ENCODE results near the gene TMPRSS11A. TPM values are rescaled to one million over a fixed set of nuclear protein-coding genes. Genes with fewer than 3 reads are reported as not detected.

Gene TMPRSS11A
- not detected in 2 replicates for polyA plus RNA-seq (2011; rRNA removed)
- not detected in 2 replicates for polyA plus RNA-seq (2012; cell fraction: cytosol; rRNA removed)
- not detected in 2 replicates for polyA plus RNA-seq (2012; cell fraction: nucleus; rRNA removed)
- not detected in 3 replicates for polyA plus RNA-seq (2017; fragmentation: RNase III; extraction: RNeasy Plus Mini Kit Qiagen cat#74134 plus additional on column Dnase treatment)
- polyA minus RNA-seq (2011; rRNA and poly(A)+ RNA removed), result not detected in 2 replicates

- no peak for DNase-seq (ENCODE audit: low read depth in 1 of 2, low spot score in 1 of 2)
- TF ChIP-seq HMGXB4 (CRISPR knock-in tag; IDR thresholded peaks at IDR 0.05; ENCODE audit: borderline replicate concordance) (no peak), FOXS1 (CRISPR knock-in tag; IDR thresholded peaks at IDR 0.05) (no peak), EP300 (IDR thresholded peaks at IDR 0.05) (no peak), NR3C1 (IDR thresholded peaks at IDR 0.05) (no peak), ZSCAN20 (CRISPR knock-in tag; IDR thresholded peaks at IDR 0.05) (no peak)
- ATAC-seq, result no peak
- Histone ChIP-seq H3K27ac (no peak within 1 kb of the TSS), H3K4me2 (no peak within 1 kb of the TSS), H3K4me3 (no peak within 1 kb of the TSS), H3K4me1 (no peaks in the 10 kb centered on the region), H3K9me3 (no peaks in the 10 kb centered on the region)
- ChIA-PET CTCF (no interaction called here), POLR2A (no interaction called here)
- 50% methylated on average over 2 of the region's 2 CpGs for WGBS (ENCODE audit: missing lambda C conversion rate)
- FAIRE-seq, result no peak
Observed at GRCh38 chr4:67963356-67963755, at the start of gene TMPRSS11A. Gene TMPRSS11A (minus strand): TSS chr4:67963493. CDS start chr4:67963393, 100 bp downstream.

GRCh38 chr4:68011684-68012083, 48.4 kb upstream of the TMPRSS11A start:
- ChIA-PET CTCF (no interaction called here), POLR2A (no interaction called here)
- no peaks in the 10 kb centered on the region for H3K4me1 ChIP-seq
- no peak overlapping the region for H3K27ac ChIP-seq
- ATAC-seq (no peak), FAIRE-seq (no peak), DNase-seq (ENCODE audit: low read depth in 1 of 2, low spot score in 1 of 2) (no peak)
- TF ChIP-seq KDM1A (IDR thresholded peaks at IDR 0.05; ENCODE audit: low read depth) (no peak), USF2 (IDR thresholded peaks at IDR 0.05) (no peak), HOXB5 (CRISPR knock-in tag; IDR thresholded peaks at IDR 0.05) (no peak), RARB (CRISPR knock-in tag; IDR thresholded peaks at IDR 0.05) (no peak), CEBPB (IDR thresholded peaks at IDR 0.05) (no peak), EHF (CRISPR knock-in tag; IDR thresholded peaks at IDR 0.05) (no peak), ZFP36 (IDR thresholded peaks at IDR 0.05; ENCODE audit: borderline replicate concordance, partially characterized antibody) (no peak)
- H3K9me3 ChIP-seq, result no peaks in the 10 kb centered on the region
- H3K4me2 ChIP-seq, result no peak overlapping the region
- H3K4me3 ChIP-seq, result no peak overlapping the region

- no peak overlapping the region for H3K4me2 ChIP-seq
- no peak for DNase-seq (ENCODE audit: low read depth in 1 of 2, low spot score in 1 of 2)
- H3K4me1 ChIP-seq, result no peaks in the 10 kb centered on the region
- H3K9me3 ChIP-seq, result no peaks in the 10 kb centered on the region
- ATAC-seq, result no peak
- ChIA-PET CTCF (no interaction called here), POLR2A (no interaction called here)
- no peak for TF ChIP-seq TP53 (CRISPR knock-in tag; IDR thresholded peaks at IDR 0.05)
- TF ChIP-seq MAZ (IDR thresholded peaks at IDR 0.05; ENCODE audit: borderline replicate concordance, low read depth, low read length), result no peak
- TF ChIP-seq HOXA7 (CRISPR knock-in tag; IDR thresholded peaks at IDR 0.05), result no peak
- FAIRE-seq, result no peak
- H3K4me3 ChIP-seq, result no peak overlapping the region
- H3K27ac ChIP-seq, result no peak overlapping the region
Observed at GRCh38 chr4:68002906-68003305, 39.6 kb upstream of the TMPRSS11A start.

GRCh38 chr4:67996127-67996526, 32.8 kb upstream of the TMPRSS11A start:
- no peak for ATAC-seq
- Histone ChIP-seq H3K27ac (no peak overlapping the region), H3K4me3 (no peak overlapping the region), H3K9me3 (no peaks in the 10 kb centered on the region), H3K4me2 (no peak overlapping the region), H3K4me1 (no peaks in the 10 kb centered on the region)
- no peak for DNase-seq (ENCODE audit: low read depth in 1 of 2, low spot score in 1 of 2)
- FAIRE-seq, result no peak
- TF ChIP-seq BCL3 (IDR thresholded peaks at IDR 0.05), result no peak
- TF ChIP-seq RCOR1 (IDR thresholded peaks at IDR 0.05; ENCODE audit: low read depth, low read length), result no peak
- no peak for TF ChIP-seq MAZ (IDR thresholded peaks at IDR 0.05; ENCODE audit: borderline replicate concordance, low read depth, low read length)
- no peak for TF ChIP-seq RAD21 (conservative IDR thresholded peaks at IDR 0.05 in 1 of 2, IDR thresholded peaks at IDR 0.05 in 1 of 2)
- no peak for TF ChIP-seq JUN (IDR thresholded peaks at IDR 0.05)
- no peak for TF ChIP-seq HOXA7 (CRISPR knock-in tag; IDR thresholded peaks at IDR 0.05)
- TF ChIP-seq POLR2AphosphoS2 (conservative IDR thresholded peaks at IDR 0.05; ENCODE audit: low read length), result no peak
- no peak for TF ChIP-seq MAX (IDR thresholded peaks at IDR 0.05)
- TF ChIP-seq RNF2 (IDR thresholded peaks at IDR 0.05; ENCODE audit: borderline replicate concordance, low read depth), result no peak
- no peak for TF ChIP-seq TP53 (CRISPR knock-in tag; IDR thresholded peaks at IDR 0.05)
- no peak for TF ChIP-seq CTCF (IDR thresholded peaks at IDR 0.05)
- 63% methylated on average over 1 of the region's 1 CpG for WGBS (ENCODE audit: missing lambda C conversion rate)
- CTCF ChIA-PET, result interaction anchor here (0.8 to 1.3 kb wide), 2 partner anchors 180 to 1646 kb away, joined by 3 to 5 read pairs; no protein-coding TSS in a partner anchor
- POLR2A ChIA-PET, result no interaction called here

Data from A549 (cell line).